RKO (cell line): ENCODE measurements around the gene ECI1.
A peak's percentile ranks its signal among the peaks of the same experiment; 100 is the strongest.
"Not testable (repeated sequence)": the region's sequence is repeated elsewhere in the genome, so short reads cannot be mapped to it uniquely, and the experiment has no call there.

Source experiments
- DNase-seq: peaks from one replicate; pipeline ENCODE4 v3.0.0-alpha.2; 2016; ENCODE audit warnings: low spot score

ECI1 gene

GRCh38 chr16:2280461-2280860, 29.1 kb upstream of the ECI1 start:
- DNase-seq = no peak

GRCh38 chr16:2278956-2279800, 27.8 kb upstream of the ECI1 start:
- DNase-seq = no peak

- DNase-seq = no peak
These were observed 26.9 kb upstream of the ECI1 start for GRCh38 chr16:2278272-2278608.

- DNase-seq = no peak
These were observed 26.3 kb upstream of the ECI1 start for GRCh38 chr16:2277466-2278271.

GRCh38 chr16:2276368-2277195, 25.2 kb upstream of the ECI1 start:
- no peak for DNase-seq

- DNase-seq = no peak
These were observed 24.3 kb upstream of the ECI1 start for GRCh38 chr16:2275476-2276367.

- DNase-seq = no peak
These were observed 22.5 kb upstream of the ECI1 start for GRCh38 chr16:2273931-2274330.

GRCh38 chr16:2273484-2273883, 22.1 kb upstream of the ECI1 start:
- DNase-seq = no peak

- no peak for DNase-seq
These were observed 20.6 kb upstream of the ECI1 start for GRCh38 chr16:2271848-2272461.

- no peak for DNase-seq
These were observed 19.4 kb upstream of the ECI1 start for GRCh38 chr16:2270588-2271470.

GRCh38 chr16:2270070-2270462, 18.7 kb upstream of the ECI1 start:
- DNase-seq = no peak

- DNase-seq = peak; percentile 91
These were observed 16.7 kb upstream of the ECI1 start, which contains the start of gene RNPS1 for GRCh38 chr16:2267913-2268666. Gene RNPS1, minus strand, starts transcription at chr16:2268126. Its CDS starts 3,483 bp downstream, at chr16:2264643.

GRCh38 chr16:2267505-2267912, 16.1 kb upstream of the ECI1 start:
- not testable (repeated sequence) for DNase-seq

- peak; percentile 51 for DNase-seq
These were observed 15.5 kb upstream of the ECI1 start for GRCh38 chr16:2266887-2267286.

- not testable (repeated sequence) for DNase-seq
These were observed 11.6 kb upstream of the ECI1 start for GRCh38 chr16:2263026-2263425.

- no peak for DNase-seq
These were observed 8.9 kb upstream of the ECI1 start for GRCh38 chr16:2260250-2260649.

- DNase-seq = not testable (repeated sequence)
These were observed 7.1 kb upstream of the ECI1 start for GRCh38 chr16:2258530-2258929.

- no peak for DNase-seq
These were observed 6.3 kb upstream of the ECI1 start for GRCh38 chr16:2257726-2258125.

- DNase-seq = no peak
These were observed 5.2 kb upstream of the ECI1 start for GRCh38 chr16:2256531-2257140.
